GM20000 (cell line): ENCODE results near the gene HCN1.

Experiments
- DNase-seq: peaks from one replicate; pipeline ENCODE4 v3.0.0; 2012; ENCODE audit warnings: low spot score
- TF ChIP-seq, protein P1 (sequence below): IDR thresholded peaks from 2 replicates; pipeline ENCODE4 v1.5.1; 2012; ENCODE audit warnings: mild to moderate bottlenecking, control low read depth; ENCODE audit errors: extremely low read depth, missing control alignments

The HCN1 gene

DNA sequence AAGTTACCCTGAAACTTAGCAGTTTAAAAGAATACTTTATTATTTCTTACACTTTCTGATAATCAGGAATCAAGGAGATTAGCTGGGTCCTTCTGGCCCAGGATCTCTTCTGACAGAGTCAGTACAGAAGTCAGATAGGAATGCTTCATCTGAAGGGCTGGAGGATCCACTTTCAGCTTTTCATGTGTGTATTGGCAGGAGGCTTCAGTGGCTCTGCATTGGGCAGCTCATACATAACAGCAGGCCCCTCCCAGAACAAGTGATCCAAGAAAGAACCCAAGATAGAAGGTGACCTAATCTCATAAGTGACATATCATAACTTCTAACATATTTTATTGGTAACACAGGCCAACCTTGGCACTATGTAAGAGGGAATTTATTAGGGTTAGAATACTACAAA lies 258.4 kb downstream of the HCN1 start:
- TF ChIP-seq, protein P1, sequence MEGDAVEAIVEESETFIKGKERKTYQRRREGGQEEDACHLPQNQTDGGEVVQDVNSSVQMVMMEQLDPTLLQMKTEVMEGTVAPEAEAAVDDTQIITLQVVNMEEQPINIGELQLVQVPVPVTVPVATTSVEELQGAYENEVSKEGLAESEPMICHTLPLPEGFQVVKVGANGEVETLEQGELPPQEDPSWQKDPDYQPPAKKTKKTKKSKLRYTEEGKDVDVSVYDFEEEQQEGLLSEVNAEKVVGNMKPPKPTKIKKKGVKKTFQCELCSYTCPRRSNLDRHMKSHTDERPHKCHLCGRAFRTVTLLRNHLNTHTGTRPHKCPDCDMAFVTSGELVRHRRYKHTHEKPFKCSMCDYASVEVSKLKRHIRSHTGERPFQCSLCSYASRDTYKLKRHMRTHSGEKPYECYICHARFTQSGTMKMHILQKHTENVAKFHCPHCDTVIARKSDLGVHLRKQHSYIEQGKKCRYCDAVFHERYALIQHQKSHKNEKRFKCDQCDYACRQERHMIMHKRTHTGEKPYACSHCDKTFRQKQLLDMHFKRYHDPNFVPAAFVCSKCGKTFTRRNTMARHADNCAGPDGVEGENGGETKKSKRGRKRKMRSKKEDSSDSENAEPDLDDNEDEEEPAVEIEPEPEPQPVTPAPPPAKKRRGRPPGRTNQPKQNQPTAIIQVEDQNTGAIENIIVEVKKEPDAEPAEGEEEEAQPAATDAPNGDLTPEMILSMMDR = no peak
- DNase-seq = no peak

GRCh38 chr5:45417285-45417998 lies 278.7 kb downstream of the HCN1 start:
- DNase-seq = no peak
- TF ChIP-seq, protein P1 = no peak

DNA sequence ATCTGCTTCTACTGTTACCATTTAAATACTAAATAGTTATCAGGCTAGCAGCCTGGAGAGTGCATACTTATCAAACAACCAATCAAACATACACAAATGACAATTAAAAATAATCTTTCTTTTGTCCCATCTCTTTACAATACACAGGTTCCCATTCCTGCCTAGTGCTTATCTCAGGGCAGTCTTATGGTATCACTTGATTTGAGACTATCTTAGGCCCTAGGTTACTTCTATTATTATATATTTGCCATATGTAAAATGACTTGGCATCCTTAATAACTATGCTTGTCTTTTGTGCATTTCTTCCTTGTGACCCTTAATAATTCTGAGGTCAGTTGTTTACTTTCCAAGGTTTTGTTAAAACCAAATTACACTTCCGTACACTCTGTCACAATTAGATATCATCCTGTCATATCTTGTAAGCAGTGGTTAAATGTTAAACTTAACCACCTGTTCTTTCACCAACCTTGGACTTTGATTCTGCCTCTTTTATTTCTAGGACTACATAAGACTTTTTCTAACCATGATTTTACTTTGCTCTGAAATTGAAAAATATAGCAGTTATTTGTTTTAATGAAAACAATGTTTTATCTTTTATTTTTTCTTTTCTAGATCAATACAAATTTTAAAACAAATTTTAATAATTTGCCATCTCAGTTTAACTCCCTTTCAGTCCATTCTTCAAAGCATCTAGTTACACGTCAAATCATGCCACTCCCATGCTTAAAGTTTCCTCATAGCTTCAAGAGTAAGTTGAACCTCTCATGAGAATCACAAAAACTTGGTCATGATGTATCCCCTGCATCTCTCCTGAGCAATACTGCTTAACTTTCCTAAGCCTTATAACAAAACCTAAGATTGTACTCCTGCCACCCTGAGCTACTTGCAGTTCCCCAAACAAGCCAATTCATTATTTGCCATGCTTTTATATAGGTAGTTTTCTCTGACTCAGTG lies 281.3 kb downstream of the HCN1 start:
- TF ChIP-seq, protein P1 = no peak

DNA sequence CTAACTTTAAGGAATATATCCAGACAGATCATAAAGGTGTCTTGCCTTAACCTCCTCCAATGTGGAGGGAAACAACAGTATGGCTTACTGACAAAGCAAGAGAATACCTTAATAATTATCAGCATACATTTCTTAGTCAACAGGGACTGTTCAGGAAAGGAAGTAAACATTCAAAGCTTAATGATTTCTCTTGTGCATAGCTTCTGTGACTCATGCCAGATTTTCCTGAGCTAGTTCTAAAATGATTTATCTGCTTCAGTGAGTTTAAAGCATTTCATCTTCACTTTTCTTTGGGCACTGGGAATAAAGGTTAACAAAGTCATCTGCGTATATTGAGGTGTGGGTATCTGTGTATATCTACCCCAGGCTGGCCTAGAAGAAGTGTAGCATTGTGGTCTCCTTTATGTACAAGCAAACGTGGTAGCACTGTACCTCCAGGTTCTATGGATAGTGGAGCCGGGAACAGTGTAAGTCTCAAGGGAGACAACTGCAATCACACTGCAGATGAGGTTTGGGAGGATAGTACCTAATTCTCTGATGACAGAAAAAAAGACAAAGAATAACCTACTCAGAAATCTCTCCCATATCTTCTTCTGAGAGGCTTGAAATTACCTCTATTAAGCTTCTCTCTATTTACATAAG lies 284.1 kb downstream of the HCN1 start:
- DNase-seq = no peak
- TF ChIP-seq, protein P1 = no peak

More for the DNA sequence above, 281.3 kb downstream of the HCN1 start:
- no peak for DNase-seq

DNA sequence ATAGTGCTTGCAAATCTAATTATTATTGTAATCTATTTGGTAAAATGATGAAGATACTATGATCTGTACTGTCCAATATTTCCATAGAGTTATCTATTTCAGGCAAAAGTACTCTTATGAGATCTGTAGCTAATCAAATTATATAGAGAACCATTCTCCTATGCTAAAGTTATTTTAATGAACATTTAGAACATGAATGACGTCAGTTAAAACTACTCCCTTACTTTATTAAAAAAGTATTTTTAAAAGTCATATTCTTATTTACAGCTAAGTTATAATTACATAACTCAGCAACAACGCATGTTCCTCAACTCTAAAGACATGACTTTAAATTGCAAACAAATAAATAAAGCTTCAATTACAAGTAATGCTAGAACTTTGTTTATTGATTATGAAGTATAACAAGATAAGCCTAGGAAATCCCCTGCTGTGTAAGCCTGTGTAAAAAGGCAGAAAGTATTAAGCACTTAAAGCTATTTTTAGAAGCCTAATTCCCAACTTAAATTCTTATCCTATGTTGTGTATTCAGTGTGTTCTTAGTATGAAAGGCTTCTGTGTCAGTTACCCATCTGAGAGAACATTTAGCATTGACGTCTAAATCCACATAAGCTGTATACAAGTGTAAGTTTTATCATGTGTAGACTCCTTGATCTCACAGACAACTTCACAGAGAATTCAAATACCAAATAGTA lies 285.7 kb downstream of the HCN1 start:
- DNase-seq = no peak
- TF ChIP-seq, protein P1 = no peak

DNA sequence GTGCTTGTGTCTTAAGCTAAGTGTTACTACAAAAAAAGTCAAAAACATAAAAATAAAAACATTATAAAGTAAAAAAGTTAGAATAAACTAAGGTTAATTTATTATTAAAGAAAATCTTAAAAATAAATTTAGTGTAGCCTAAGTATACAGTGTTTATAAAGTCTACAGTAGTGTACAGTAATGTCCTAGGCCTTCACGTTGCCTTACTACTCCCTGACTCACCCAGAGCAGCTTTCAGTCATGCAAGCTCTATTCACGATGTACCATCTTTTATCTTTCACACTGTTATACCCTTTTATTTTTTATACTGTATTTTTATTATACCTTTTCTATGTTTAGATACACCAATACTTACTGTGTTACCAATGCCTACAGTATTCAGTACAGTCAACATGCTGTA lies 288.1 kb downstream of the HCN1 start:
- TF ChIP-seq, protein P1 = no peak
- no peak for DNase-seq
